H1 (cell line): ENCODE data around the gene MYL6.

Source experiments
- JUND ChIP-seq: IDR thresholded peaks from 2 replicates; pipeline ENCODE4 v1.6.1; 2011; ENCODE audit warnings: mild to moderate bottlenecking, improper control_type of control experiment, low read length
- MAX ChIP-seq: IDR thresholded peaks from 2 replicates; pipeline ENCODE4 v1.6.1; 2012; ENCODE audit warnings: inconsistent platforms
- POLR2A ChIP-seq, 2 experiments: IDR thresholded peaks; 1 replicate in 1 of 2; 2 replicates in 1 of 2; pipeline ENCODE4 v1.6.1; 2011; ENCODE audit warnings: low read depth in 2 of 2, low read length in 2 of 2, mild to moderate bottlenecking in 2 of 2; ENCODE audit errors: control extremely low read depth in 1 of 2

GRCh38 chr12:56204275-56204674 lies 46.1 kb downstream of the MYL6 start:
- no peak for TF ChIP-seq POLR2A (IDR thresholded peaks at IDR 0.05; ENCODE audit: control extremely low read depth in 1 of 2, low read depth in 2 of 2, low read length in 2 of 2)
- no peak for TF ChIP-seq JUND
- TF ChIP-seq MAX = no peak
